ENCODE results near the gene MMP24.

- TF ChIP-seq CTCF (IDR thresholded peaks at IDR 0.05; ENCODE audit: low read depth, low read length, missing input control) (no peak), TAF1 (conservative IDR thresholded peaks at IDR 0.05) (no peak)
Observed at GRCh38 chr20:35240811-35241293, 14.4 kb downstream of the MMP24 start.

Measured in liver (tissue), 3 donors.